ENCODE measurements around the gene CCDC148.

DNA sequence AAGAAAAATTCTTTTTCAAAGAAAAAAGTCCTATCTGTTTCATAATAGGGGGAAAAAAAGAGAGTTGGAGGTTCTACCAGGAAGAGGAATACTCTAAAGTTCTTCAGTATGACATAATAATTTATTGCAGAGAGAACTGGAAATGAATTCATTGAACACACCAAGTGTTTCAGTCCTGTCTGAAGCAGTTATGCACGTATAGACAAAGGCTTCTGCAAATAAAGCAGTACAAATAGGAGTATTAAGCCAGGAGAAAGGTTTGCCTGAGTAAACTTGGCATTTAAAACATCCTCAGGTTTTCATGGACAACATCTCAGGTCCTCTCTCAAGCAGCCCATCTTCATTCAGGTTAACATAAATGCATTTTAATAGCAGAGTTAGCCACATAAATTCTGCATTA, 141.6 kb downstream of the CCDC148 start:
- no peak for TF ChIP-seq EZH2 (IDR thresholded peaks at IDR 0.05; ENCODE audit: insufficient read depth, poor library complexity, severe bottlenecking)
- no peak for TF ChIP-seq EZH2phosphoT487 (IDR thresholded peaks at IDR 0.05; ENCODE audit: insufficient read depth, low read depth)

Measured in GM23248 (cell line).